Measurements from ENCODE around the gene SETBP1.

The SETBP1 gene

DNA sequence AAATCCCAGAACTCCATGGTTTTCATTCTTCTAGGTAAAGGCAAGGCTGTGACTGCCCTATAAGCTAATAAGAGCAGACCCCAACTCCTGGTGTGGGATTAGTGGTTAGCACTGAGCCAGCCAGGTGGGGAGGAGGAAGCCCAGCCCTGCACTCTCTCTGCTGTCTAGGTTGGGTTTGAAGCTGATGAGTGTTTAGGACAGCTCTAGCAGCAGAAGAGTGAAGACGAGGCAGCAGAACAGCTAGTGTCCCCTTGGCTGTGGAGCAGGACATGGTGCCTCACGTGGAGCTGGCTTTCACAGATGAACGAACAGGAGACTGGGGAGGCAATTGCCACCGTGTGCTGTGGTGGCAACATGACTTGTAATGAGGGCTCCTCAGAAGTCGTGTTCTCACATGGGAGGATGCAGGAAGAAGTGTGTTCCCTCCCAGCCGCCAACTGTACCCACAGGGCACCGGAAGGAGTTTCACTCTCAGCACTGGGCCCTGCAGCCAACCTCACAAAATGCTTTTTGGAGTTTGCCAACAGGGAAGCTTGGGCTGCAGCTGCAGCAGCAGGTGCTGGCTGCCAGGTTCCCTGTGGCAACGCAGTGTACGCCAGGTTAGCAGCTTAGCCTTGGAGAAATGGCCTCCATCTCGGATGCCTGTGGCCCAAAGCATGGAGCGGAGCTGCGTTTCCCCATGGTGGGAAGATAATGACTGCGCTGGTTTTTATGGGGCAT lies 328.2 kb downstream of the SETBP1 start:
- in situ Hi-C loops (cut with MboI; ENCODE audit: low pct_unique_long_range_greater_than_20kb, low sequenced_read_pairs): no loop called here
- DNase-seq: no peak

DNA sequence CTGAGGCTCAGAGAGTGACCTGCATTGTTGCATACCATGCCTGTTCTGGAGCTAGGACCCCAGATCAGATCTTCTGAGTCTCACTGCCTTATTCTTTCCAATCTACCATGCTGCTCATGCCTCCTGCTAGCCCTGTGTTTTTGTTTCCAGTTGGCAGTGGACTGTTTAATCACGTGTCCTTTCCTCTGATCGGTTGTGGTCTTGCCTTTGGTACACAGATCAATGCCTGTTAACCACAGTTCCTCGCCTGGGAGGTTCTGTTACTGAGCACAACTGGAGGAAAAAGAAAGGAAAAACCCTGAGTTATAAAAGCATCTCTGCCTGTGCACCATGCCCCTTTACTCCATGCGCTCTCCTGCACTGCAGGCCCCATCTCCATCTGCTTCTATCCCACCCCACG lies 329.1 kb downstream of the SETBP1 start:
- in situ Hi-C loops (cut with MboI; ENCODE audit: low pct_unique_long_range_greater_than_20kb, low sequenced_read_pairs): no loop called here
- no peak for DNase-seq

DNA sequence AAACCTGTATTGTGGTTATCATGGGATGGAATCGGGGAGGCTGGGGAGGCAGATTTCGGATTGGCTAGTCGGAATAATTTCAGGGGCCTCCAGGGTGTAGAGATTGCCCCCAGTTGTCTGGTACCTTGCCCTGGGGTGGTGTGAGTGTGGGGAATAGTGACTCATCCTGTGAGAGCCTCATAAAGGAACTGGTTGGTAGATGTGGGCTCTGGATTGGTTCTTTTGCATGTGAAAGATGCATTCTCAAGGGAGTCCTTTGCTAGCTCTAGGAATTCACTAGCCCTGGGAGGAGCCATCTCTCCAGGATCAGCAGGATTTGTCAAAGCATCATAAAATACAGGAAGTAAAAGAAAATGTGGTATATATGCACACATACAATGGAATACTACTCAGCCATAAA lies 331.6 kb downstream of the SETBP1 start:
- DNase-seq: no peak
- in situ Hi-C loops (cut with MboI; ENCODE audit: low pct_unique_long_range_greater_than_20kb, low sequenced_read_pairs): no loop called here

DNA sequence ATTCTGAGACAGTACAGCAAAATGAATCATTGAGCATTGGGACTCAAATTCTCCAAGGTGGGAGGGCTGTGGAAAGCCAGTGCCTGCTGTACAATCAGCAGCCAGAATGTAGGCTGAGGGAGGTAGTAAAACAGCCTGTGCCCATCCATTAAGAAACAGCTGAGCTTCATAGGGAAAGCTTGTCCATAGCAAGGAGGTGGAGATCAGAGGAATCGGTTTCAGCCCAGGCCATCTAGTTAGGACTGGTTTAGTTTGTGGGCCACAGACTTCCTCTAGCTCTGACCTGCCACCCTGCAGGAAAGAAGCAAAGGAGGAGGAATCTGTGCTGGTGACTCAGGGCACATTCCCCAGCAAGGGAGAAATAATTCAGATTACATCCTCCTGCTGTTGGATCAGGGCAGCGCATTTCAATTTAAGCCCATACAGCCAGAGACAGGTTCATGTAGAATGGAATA lies 333.4 kb downstream of the SETBP1 start:
- in situ Hi-C loops (cut with MboI; ENCODE audit: low pct_unique_long_range_greater_than_20kb, low sequenced_read_pairs): no loop called here
- no peak for DNase-seq

DNA sequence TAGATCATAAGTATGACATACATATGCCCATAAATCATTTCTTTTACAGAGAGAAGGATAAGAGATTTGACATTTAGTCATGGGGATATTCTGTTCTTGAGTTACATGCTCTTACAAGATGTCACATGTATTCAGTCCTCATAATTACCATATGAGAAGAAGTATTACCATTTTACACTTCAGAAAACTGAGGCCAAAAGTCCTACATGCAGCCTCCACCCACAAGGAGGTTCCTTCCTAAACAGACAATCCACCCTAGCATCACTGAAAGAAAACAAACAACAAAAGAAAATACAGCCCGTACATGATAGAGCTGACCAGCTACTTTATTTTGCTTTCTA lies 335.1 kb downstream of the SETBP1 start:
- DNase-seq: no peak
- in situ Hi-C loops (cut with MboI; ENCODE audit: low pct_unique_long_range_greater_than_20kb, low sequenced_read_pairs): no loop called here

DNA sequence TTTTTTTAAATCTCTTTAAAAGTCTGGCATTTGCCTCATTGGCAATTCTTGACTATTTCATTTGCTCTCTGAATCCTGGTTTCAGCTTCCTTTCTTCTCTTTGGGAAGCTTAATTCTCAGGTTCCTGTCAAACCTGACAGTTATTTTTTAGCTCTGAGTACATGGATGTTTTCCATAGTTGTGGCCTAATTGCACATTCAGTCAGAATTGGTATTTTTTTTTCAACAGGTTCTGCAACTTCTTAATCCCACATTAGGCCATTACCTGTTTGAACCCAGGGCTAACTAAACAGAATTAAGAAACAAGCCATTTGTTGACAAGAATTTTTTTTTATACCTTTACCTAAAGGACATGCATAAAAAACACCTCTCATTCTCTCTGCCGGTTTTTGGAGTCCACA lies 338.8 kb downstream of the SETBP1 start:
- DNase-seq: no peak
- in situ Hi-C loops (cut with MboI; ENCODE audit: low pct_unique_long_range_greater_than_20kb, low sequenced_read_pairs): no loop called here

DNA sequence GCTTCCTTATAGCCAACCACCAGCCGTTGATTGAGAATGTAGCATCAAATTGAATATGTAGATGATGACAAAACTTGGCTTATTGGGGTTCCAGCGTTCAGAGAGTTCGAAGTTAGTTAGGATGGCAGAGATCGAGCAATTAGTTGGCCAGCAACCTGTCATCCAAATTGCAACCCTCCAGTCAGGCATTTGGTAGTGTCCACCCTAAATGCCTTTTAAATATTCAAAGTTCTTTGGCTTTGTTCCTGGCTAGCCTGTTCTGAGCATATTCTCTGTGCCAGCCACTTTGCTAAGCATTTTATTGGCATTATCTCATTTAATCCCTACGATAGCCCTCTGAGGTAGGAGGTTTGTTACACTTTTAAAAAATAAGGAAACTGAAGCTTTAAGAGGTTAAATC lies 342.8 kb downstream of the SETBP1 start:
- no peak for DNase-seq
- in situ Hi-C loops (cut with MboI; ENCODE audit: low pct_unique_long_range_greater_than_20kb, low sequenced_read_pairs): no loop called here

DNA sequence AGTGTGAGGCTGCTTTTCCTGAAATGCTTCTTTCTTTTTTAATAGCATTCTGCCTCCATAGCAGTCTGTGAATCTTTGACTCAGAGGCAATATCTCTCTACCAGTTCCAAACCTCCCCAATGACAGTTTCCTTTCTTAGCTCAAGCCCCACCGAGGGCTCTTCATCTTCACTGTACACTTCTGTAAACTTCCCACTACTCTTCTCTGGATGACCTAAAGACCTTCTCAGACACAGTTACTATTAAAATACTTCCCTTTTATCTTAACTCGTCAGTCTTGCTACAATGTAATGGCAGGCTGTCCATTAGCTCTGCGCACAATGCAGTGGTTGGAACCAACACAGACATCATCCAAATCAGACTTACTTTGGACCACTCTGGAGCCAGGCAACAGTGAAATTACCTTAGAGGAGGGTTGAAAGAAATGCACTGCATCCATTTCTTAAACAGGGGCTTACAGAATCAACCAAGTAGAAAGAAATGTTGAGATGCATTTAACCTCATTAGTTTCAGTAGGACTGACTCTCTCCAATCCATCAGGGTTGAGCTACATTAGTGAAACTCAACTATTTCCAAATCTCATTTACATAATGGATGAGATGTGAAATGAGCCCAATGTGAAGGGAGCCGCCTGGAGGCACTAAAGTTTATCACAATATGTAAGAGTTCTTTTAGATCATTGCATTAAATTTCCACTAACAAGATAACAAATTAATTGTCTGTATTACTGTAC lies 343.8 kb downstream of the SETBP1 start:
- in situ Hi-C loops (cut with MboI; ENCODE audit: low pct_unique_long_range_greater_than_20kb, low sequenced_read_pairs): no loop called here
- no peak for DNase-seq

DNA sequence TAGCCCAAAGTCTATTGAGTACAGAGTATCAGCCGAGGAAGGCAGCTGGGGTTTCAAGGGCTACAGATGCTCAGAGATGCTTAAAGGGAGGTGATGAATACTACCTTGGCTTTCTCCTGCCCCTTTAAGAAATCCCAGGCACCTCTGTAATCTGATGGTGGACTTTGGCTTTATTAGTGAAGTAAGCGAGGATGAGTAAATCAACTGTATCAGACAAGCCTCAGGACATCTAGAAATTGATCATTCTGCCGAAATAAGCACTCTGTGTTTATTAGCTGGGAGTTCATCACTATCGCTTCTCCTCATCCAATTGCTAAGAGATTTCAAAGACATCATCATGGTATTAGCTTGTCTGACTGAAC lies 344.4 kb downstream of the SETBP1 start:
- in situ Hi-C loops (cut with MboI; ENCODE audit: low pct_unique_long_range_greater_than_20kb, low sequenced_read_pairs): no loop called here
- DNase-seq: no peak

DNA sequence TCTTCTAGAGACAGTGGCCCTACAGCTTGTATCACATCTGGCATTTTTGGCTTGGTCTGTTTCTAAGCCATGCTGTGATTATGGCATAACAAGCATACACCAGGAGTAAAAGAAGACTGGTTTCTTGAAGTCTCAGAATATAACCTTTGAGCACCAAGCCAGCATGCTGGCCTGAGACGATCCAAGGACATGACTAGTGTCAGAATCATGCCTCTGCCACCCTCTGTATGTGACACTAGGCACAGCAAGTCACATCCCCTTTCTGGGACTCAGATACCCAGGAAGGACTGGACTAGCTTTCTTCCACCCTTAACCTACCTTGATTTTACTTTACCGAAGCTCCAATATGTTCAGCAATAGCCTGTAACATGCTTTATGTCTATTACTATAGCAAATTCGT lies 345.5 kb downstream of the SETBP1 start:
- DNase-seq: no peak
- in situ Hi-C loops (cut with MboI; ENCODE audit: low pct_unique_long_range_greater_than_20kb, low sequenced_read_pairs): no loop called here

DNA sequence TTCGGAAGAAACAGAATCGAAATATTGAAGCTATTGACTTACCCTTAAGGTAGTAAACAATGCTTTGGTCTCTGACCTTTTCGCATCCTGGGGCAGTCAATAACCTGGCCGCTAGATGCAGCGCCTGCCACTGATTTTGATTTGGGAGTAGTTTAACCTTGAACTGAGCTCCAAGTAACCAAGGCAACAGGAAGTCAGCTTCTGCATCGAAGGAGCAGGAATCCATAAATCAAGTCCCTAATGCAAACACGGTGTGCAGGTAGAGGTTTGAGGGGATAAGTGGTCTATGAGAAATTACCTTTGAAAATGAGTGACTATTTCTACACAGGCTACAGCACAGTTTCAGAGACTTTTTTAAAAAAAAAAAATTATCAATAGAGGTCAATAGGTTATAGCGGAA lies 353.5 kb downstream of the SETBP1 start:
- DNase-seq: no peak
- in situ Hi-C loops (cut with MboI; ENCODE audit: low pct_unique_long_range_greater_than_20kb, low sequenced_read_pairs): no loop called here

DNA sequence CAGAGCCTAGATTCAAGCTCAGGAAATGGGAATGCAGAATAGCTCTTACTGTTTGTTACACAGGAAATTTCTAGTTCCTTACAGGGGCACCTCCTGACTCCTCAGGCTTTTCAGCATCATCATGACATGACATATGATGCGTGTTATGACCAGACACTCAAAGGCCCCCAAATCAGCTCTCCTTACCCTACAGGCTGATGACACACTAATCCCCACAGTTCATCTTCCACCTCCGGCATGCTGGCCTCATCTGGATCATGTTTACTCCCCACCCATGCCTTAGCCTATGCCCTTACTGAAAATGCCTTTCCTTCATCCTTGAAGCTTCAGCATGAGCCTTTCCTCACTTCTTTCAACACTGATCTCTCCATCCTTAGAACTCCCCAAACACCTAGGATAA lies 356.9 kb downstream of the SETBP1 start:
- no peak for DNase-seq
- in situ Hi-C loops (cut with MboI; ENCODE audit: low pct_unique_long_range_greater_than_20kb, low sequenced_read_pairs): no loop called here

DNA sequence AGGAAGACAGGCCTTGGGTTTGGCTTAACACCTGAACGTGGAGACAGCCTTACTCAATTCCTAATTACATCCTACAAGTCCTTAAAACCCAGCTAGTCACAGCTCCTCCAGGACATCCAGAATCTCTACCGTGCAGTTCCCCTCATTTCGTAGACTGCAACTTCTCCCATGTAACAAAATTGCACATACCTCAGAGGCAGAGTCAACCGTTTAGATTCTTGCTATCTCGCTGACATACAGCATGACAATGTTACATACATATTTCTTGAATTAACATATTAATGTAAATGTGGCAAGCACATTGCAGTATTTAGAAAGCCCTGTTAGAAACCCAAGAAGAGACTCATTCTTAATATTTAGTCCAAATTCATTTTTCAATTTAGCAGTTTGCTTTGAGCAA lies 358.7 kb downstream of the SETBP1 start:
- no peak for DNase-seq
- in situ Hi-C loops (cut with MboI; ENCODE audit: low pct_unique_long_range_greater_than_20kb, low sequenced_read_pairs): no loop called here

DNA sequence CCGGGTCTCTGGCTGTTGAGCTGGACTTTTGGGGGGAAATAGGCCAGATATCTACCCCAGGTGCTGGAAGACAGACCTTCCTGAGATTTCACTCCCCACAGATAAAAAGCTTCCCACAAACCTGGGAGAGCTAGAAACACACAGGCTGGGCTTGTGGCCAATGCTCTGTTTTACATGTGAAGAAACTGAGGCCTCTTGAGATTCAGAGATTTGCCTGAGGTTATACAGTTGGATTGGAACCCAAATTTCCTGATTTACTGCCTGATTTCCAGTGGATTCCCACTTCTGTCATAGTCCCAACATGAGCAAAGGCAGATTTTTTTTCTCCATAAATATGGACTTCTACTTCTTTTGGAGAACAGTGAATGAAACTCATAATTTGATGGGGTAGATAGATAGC lies 360.2 kb downstream of the SETBP1 start:
- in situ Hi-C loops (cut with MboI; ENCODE audit: low pct_unique_long_range_greater_than_20kb, low sequenced_read_pairs): no loop called here
- DNase-seq: no peak

DNA sequence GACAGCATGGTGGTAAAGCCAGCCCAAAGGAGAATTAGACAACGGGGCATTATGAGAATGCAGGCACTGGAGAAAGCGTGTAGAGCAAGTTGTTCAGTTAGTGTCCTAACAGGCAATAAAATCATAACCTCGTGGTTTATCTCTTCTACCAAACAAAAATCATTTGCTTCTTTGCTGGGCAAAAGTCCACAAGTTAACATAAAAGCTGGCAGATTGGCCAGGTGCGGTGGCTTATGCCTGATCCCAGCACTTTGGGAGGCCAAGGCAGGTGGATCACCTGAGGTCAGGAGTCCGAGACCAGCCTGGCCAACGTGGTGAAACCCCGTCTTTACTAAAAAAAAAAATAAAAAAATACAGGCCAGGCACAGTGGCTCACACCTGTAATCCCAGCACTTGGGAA lies 364.1 kb downstream of the SETBP1 start:
- no peak for DNase-seq
- in situ Hi-C loops (cut with MboI; ENCODE audit: low pct_unique_long_range_greater_than_20kb, low sequenced_read_pairs): no loop called here

DNA sequence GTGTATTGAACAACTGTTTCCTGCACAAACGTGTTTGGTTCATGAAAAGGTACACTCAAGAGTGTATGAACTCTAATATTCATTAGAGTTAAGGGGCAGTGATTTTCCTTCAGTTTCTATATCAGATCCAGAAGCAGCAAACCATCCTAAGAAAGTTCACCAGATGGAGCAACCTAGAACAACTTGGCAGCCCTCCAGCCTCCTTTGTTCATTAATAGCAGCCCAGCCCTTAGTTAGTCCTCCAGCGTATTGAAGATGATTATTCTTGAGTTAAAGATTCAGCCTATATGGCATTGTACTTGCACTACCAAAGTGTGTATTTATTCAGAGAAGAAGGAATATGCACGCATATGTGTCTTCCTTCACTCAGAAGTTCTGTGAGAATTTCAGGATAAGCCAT lies 365.5 kb downstream of the SETBP1 start:
- in situ Hi-C loops (cut with MboI; ENCODE audit: low pct_unique_long_range_greater_than_20kb, low sequenced_read_pairs): no loop called here

DNA sequence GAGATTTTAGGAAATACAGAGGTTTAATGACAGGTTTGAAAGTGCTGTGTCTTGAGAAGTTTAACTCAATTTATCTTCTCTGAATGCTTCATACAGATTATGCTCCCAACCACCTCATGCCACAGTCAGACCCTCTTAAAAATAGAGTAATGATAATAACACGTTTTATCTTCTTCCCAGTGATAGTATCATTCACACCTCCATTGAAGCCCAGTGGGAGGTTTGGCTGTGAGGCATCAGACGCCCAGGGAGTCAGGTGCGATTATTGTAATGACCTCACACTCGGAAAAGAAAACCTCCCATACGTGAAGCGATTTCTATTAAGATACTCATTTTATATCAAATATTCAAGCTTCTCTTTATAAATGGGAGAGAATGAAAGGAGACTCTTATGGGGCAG lies 366.3 kb downstream of the SETBP1 start:
- in situ Hi-C loops (cut with MboI; ENCODE audit: low pct_unique_long_range_greater_than_20kb, low sequenced_read_pairs): no loop called here
- no peak for DNase-seq

More for the DNA sequence above, 365.5 kb downstream of the SETBP1 start:
- no peak for DNase-seq

DNA sequence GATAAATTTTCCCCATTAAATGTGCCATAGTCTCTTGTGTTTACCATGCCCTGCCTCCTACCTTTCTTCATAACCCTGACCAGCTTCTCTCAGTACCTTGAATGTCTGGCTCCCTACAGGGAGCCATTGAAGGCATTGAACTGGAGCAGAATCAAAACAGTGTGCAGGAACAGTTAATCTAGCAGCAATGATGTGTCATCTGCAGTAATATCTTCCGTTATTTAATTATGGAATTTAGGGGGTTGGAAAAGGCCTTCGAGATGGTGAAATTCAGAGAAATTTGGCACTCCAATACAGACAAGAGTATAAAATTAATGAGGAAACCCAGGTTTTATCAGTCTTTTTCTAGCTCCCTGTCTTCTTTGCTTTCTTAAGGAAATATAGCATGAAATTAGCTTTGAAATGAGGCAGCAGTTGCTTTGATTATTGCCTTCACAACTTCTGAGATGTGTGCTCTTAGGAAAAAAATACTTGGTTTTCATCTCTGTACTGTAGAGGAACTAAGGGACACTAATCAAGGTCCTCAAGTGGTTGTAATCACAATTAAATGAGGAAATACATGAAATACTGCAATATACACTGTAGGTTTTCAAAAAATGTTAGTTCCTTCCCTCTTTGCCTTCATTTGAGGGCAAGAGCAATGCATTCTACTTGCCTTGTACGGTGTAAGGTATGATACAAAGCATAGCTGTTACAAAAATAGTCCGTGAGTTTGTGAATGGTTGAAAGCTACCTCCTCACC lies 369.1 kb downstream of the SETBP1 start:
- in situ Hi-C loops (cut with MboI; ENCODE audit: low pct_unique_long_range_greater_than_20kb, low sequenced_read_pairs): no loop called here
- no peak for DNase-seq

DNA sequence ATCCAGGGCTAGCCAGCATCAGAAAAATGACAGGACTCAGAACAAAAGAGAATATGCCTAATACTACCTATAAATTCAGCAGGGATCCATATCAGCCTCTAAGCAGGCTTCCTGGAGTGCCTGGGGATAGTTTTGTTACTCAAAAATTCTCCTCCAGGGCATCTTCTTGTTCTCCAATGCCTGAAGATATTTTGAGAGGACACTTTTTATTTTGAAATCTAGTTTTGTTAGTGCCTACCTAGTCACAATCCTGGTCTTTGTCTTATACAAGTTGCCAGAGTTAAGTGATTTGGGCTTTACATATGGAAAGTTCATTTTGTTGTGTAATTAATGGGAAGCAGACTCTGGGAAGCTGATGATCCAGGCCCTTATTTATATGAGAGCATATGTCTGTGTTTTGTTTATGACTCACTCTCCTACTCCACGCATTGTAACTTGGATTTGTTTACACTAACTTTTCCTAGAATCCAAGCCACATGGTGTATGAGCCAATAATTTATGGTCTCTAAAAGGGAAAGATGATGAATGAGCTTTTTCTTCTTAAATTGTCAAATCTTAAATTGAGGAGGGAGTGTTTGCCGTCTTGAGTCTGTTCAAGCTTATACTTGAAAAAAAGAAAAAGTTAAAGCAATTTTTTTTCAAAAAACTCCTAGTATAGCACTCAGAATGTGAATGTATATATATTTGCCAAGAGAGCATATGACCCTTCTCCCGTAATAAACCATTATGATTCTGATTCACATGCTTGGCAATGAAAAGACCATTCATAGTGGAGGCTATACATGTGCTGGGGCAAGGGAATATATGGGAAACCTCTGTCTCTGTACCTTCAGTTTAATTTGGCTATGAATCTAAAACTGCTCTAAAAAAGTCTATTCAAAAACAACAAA lies 370.3 kb downstream of the SETBP1 start:
- no peak for DNase-seq

DNA sequence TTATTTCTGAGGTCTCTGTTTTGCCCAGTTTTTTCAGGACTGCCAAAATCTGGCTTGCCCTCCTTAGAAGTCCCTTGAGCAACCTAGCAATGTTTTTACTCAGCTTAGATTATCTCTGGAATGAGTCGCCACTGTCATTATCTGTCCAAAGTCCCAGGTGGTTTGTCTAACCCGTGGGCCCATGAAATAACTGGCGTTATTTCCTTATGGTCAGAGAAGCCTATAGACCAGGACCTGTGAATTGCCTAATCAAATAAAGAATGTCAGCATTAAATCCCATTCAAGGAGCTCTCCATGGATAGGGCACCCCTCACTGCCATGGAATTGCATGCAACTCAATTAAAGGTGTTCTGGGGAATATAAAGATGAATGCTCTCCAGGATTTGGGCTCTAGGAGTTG lies 373.9 kb downstream of the SETBP1 start:
- DNase-seq: no peak
- in situ Hi-C loops (cut with MboI; ENCODE audit: low pct_unique_long_range_greater_than_20kb, low sequenced_read_pairs): no loop called here

More for the DNA sequence above, 370.3 kb downstream of the SETBP1 start:
- in situ Hi-C loops (cut with MboI; ENCODE audit: low pct_unique_long_range_greater_than_20kb, low sequenced_read_pairs): no loop called here

All from KBM-7 (cell line).